ENCODE measurements around the gene THSD4. TPM values are rescaled to one million over a fixed set of nuclear protein-coding genes. Genes with fewer than 3 reads are reported as not detected.

Gene THSD4
- total RNA-seq, 2 experiments from 2014 or later = not detected

- DNase-seq (no peak), ATAC-seq (no peak)
- ChIA-PET CTCF (no interaction called here), POLR2A (no interaction called here)
- H3K27me3 Mint-ChIP-seq = peaks cover 1% of the 10 kb centered on the region
- intact Hi-C loops (cut with micrococcal nuclease) = no loop called here
- H3K4me1 Mint-ChIP-seq (ENCODE audit: low read depth) = no peaks in the 10 kb centered on the region
- no peaks in the 10 kb centered on the region for H3K9me3 Mint-ChIP-seq
- TF ChIP-seq, protein P1, sequence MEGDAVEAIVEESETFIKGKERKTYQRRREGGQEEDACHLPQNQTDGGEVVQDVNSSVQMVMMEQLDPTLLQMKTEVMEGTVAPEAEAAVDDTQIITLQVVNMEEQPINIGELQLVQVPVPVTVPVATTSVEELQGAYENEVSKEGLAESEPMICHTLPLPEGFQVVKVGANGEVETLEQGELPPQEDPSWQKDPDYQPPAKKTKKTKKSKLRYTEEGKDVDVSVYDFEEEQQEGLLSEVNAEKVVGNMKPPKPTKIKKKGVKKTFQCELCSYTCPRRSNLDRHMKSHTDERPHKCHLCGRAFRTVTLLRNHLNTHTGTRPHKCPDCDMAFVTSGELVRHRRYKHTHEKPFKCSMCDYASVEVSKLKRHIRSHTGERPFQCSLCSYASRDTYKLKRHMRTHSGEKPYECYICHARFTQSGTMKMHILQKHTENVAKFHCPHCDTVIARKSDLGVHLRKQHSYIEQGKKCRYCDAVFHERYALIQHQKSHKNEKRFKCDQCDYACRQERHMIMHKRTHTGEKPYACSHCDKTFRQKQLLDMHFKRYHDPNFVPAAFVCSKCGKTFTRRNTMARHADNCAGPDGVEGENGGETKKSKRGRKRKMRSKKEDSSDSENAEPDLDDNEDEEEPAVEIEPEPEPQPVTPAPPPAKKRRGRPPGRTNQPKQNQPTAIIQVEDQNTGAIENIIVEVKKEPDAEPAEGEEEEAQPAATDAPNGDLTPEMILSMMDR (IDR thresholded peaks at IDR 0.05) = no peak
- no peaks in the 10 kb centered on the region for H3K36me3 Mint-ChIP-seq (ENCODE audit: low read depth)
- no peak overlapping the region for H3K27ac Mint-ChIP-seq
- H3K4me3 Mint-ChIP-seq = no peak overlapping the region
Observed at GRCh38 chr15:71643918-71644317, 528.6 kb downstream of the THSD4 start.

DNA sequence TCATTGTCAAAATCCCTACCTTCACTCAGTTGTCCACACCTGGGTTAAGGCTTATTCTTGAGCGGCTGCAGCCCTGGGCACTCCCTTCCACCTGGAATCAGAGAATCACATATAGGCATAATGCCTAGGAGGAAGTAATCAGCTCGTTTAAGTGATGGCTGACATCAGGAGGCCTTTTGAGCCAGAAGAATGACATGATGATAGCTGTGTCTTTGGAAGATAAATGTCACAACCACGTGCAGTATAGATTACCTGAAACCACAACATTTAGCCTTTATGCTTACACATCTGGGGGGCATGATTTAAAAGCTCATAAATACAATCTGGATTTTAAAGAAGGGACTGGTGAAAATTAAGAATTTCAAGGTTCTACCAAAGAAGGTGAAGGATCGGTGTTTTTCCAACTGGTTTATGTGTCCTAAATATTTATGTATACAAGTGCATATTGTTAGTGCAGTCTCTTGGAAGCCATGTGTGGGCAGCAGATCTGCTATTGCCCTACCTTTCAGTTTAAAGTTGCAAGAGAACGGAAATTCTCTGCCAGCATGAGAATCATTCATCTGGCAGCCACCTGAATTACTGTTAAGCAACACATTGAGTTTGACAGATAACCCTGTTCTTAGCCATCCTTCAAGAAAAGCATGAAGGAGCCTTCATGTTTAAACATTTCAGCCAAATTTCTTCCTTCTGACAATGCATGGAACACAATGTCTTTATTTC, 531.7 kb downstream of the THSD4 start:
- no peak for ATAC-seq
- no peaks in the 10 kb centered on the region for H3K9me3 Mint-ChIP-seq
- no peaks in the 10 kb centered on the region for H3K4me1 Mint-ChIP-seq (ENCODE audit: low read depth)
- intact Hi-C loops (cut with micrococcal nuclease) = no loop called here
- POLR2A ChIA-PET = no interaction called here
- no peak overlapping the region for H3K4me3 Mint-ChIP-seq
- no peak overlapping the region for H3K27ac Mint-ChIP-seq
- peaks cover 3% of the 10 kb centered on the region for H3K27me3 Mint-ChIP-seq
- no peak for DNase-seq
- TF ChIP-seq, protein P1 (IDR thresholded peaks at IDR 0.05) = no peak
- CTCF ChIA-PET = no interaction called here
- H3K36me3 Mint-ChIP-seq (ENCODE audit: low read depth) = no peaks in the 10 kb centered on the region

GRCh38 chr15:71647487-71647808, 532.2 kb downstream of the THSD4 start:
- H3K27me3 Mint-ChIP-seq = peaks cover 3% of the 10 kb centered on the region
- DNase-seq (no peak), ATAC-seq (no peak)
- TF ChIP-seq, protein P1 (IDR thresholded peaks at IDR 0.05) = no peak
- no peaks in the 10 kb centered on the region for H3K9me3 Mint-ChIP-seq
- no peak overlapping the region for H3K27ac Mint-ChIP-seq
- no peaks in the 10 kb centered on the region for H3K36me3 Mint-ChIP-seq (ENCODE audit: low read depth)
- H3K4me3 Mint-ChIP-seq = no peak overlapping the region
- H3K4me1 Mint-ChIP-seq (ENCODE audit: low read depth) = no peaks in the 10 kb centered on the region
- ChIA-PET POLR2A (no interaction called here), CTCF (no interaction called here)
- intact Hi-C loops (cut with micrococcal nuclease) = no loop called here

DNA sequence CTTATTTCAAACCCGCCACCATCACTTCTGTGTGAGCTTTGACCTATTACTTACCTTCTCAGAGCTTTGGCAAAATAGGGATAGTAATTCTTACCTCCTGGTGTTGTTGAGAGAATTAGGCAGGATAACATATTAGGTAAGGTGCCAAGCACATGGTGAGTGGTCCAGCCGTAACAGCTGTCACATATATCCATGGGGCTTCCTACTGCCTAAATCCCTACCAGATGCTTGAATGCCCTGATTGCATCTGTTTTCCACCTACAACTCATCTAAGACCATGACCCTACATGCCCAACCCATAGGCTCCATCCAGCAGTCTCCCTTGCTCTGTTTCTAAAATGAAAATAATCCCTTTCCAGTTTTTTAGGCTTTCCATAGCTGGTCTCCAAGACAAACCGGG, 532.8 kb downstream of the THSD4 start:
- H3K9me3 Mint-ChIP-seq = no peaks in the 10 kb centered on the region
- TF ChIP-seq, protein P1 (IDR thresholded peaks at IDR 0.05) = no peak
- CTCF ChIA-PET = no interaction called here
- POLR2A ChIA-PET = no interaction called here
- intact Hi-C loops (cut with micrococcal nuclease) = no loop called here
- no peak overlapping the region for H3K27ac Mint-ChIP-seq
- H3K4me1 Mint-ChIP-seq (ENCODE audit: low read depth) = no peaks in the 10 kb centered on the region
- ATAC-seq = no peak
- DNase-seq = no peak
- no peaks in the 10 kb centered on the region for H3K36me3 Mint-ChIP-seq (ENCODE audit: low read depth)
- peaks cover 3% of the 10 kb centered on the region for H3K27me3 Mint-ChIP-seq
- H3K4me3 Mint-ChIP-seq = no peak overlapping the region

GRCh38 chr15:71649894-71650293, 534.6 kb downstream of the THSD4 start:
- ChIA-PET POLR2A (no interaction called here), CTCF (no interaction called here)
- H3K27me3 Mint-ChIP-seq = peaks cover 3% of the 10 kb centered on the region
- no peak for ATAC-seq
- DNase-seq = no peak
- no peak overlapping the region for H3K27ac Mint-ChIP-seq
- H3K36me3 Mint-ChIP-seq (ENCODE audit: low read depth) = no peaks in the 10 kb centered on the region
- H3K4me3 Mint-ChIP-seq = no peak overlapping the region
- TF ChIP-seq, protein P1 (IDR thresholded peaks at IDR 0.05) = no peak
- intact Hi-C loops (cut with micrococcal nuclease) = no loop called here
- no peaks in the 10 kb centered on the region for H3K9me3 Mint-ChIP-seq
- H3K4me1 Mint-ChIP-seq (ENCODE audit: low read depth) = no peaks in the 10 kb centered on the region

Data from activated CD8-positive, alpha-beta T cell treated with anti-CD3 and anti-CD28 coated beads for 36 hours (primary cell).